ENCODE data around the gene SCFD1. TPM values are rescaled to one million over a fixed set of nuclear protein-coding genes. Genes with fewer than 3 reads are reported as not detected.

Gene SCFD1
- total and polyA plus RNA-seq, 7 donors = 26.9 to 49.8 (median 34.1) TPM

- H3K27ac ChIP-seq = no peak overlapping the region
- ATAC-seq = no peak
- peaks cover 0 to 2% (median 0%) of the 10 kb centered on the region in 3 donors for H3K27me3 ChIP-seq (ENCODE audit: insufficient read depth in 3 of 3, low read length in 2 of 3)
- no peaks in the 10 kb centered on the region for H3K36me3 ChIP-seq (ENCODE audit: insufficient read depth in 1 of 2, low read depth in 1 of 2)
- DNase-seq = no peak
- H3K4me3 ChIP-seq = no peak overlapping the region
- TF ChIP-seq CTCF (IDR thresholded peaks at IDR 0.05) = no peak
- intact Hi-C loops (cut with DNase I) = no loop called here
- no peaks in the 10 kb centered on the region for H3K9me3 ChIP-seq
- WGBS, 3 donors = 84 to 87% (median 85%) methylated on average over 3 of the region's 3 CpGs
- H3K4me1 ChIP-seq = no peaks in the 10 kb centered on the region
Measured at GRCh38 chr14:30754778-30755177, 132.7 kb downstream of the SCFD1 start.

- DNase-seq (no peak), ATAC-seq (no peak)
- no peak overlapping the region for H3K27ac ChIP-seq
- WGBS, 3 donors = 59 to 84% (median 61%) methylated on average over 2 of the region's 2 CpGs
- TF ChIP-seq CTCF (IDR thresholded peaks at IDR 0.05) = no peak
- H3K4me1 ChIP-seq = no peaks in the 10 kb centered on the region
- H3K4me3 ChIP-seq = no peak overlapping the region
- no peaks in the 10 kb centered on the region for H3K36me3 ChIP-seq (ENCODE audit: insufficient read depth in 1 of 2, low read depth in 1 of 2)
- peaks cover 0 to 2% (median 0%) of the 10 kb centered on the region in 3 donors for H3K27me3 ChIP-seq (ENCODE audit: insufficient read depth in 3 of 3, low read length in 2 of 3)
- no peaks in the 10 kb centered on the region for H3K9me3 ChIP-seq
- intact Hi-C loops (cut with DNase I) = no loop called here
Measured at GRCh38 chr14:30756594-30756993, 134.5 kb downstream of the SCFD1 start.

- DNase-seq = no peak
- no peak overlapping the region for H3K27ac ChIP-seq
- H3K4me1 ChIP-seq = no peaks in the 10 kb centered on the region
- no peak overlapping the region for H3K4me3 ChIP-seq
- ATAC-seq = no peak
- WGBS, 3 donors = 44 to 47% (median 45%) methylated on average over 3 of the region's 3 CpGs
- H3K27me3 ChIP-seq (ENCODE audit: insufficient read depth in 3 of 3, low read length in 2 of 3) = peaks cover 0 to 2% (median 0%) of the 10 kb centered on the region in 3 donors
- no peaks in the 10 kb centered on the region for H3K9me3 ChIP-seq
- no peak for TF ChIP-seq CTCF (IDR thresholded peaks at IDR 0.05)
- intact Hi-C loops (cut with DNase I) = no loop called here
- H3K36me3 ChIP-seq (ENCODE audit: insufficient read depth in 1 of 2, low read depth in 1 of 2) = no peaks in the 10 kb centered on the region
Measured at GRCh38 chr14:30757082-30757481, 135.0 kb downstream of the SCFD1 start.

- no peak overlapping the region for H3K27ac ChIP-seq
- H3K4me1 ChIP-seq = no peaks in the 10 kb centered on the region
- H3K9me3 ChIP-seq = peaks cover 9% of the 10 kb centered on the region
- H3K4me3 ChIP-seq = no peak overlapping the region
- no peaks in the 10 kb centered on the region for H3K36me3 ChIP-seq (ENCODE audit: insufficient read depth in 1 of 2, low read depth in 1 of 2)
- no peaks in the 10 kb centered on the region for H3K27me3 ChIP-seq (ENCODE audit: insufficient read depth in 3 of 3, low read length in 2 of 3)
- no peak for TF ChIP-seq CTCF (IDR thresholded peaks at IDR 0.05)
- WGBS, 3 donors = 74 to 85% (median 78%) methylated on average over 7 of the region's 7 CpGs
- intact Hi-C loops (cut with DNase I) = no loop called here
- no peak for ATAC-seq
- DNase-seq = no peak
Measured at GRCh38 chr14:30759172-30760125, 137.3 kb downstream of the SCFD1 start.

Measured in psoas muscle (tissue), 8 donors.